HG03135 (cell line): ENCODE measurements around the gene CAMTA1.

ENCODE experiments used
- ATAC-seq: cut with Tn5 transposase; IDR thresholded peaks from one replicate; pipeline ENCODE4 v1.9.1; 2021; ENCODE audit warnings: mild to moderate bottlenecking, moderate library complexity; ENCODE audit not compliant: unreplicated experiment

Gene CAMTA1

GRCh38 chr1:7632681-7633080 is 847.4 kb downstream of the CAMTA1 start:
- no peak for ATAC-seq

GRCh38 chr1:7633506-7634245 is 848.4 kb downstream of the CAMTA1 start:
- ATAC-seq, result no peak

GRCh38 chr1:7634546-7635240 is 849.4 kb downstream of the CAMTA1 start:
- no peak for ATAC-seq

GRCh38 chr1:7636795-7637526 is 851.7 kb downstream of the CAMTA1 start:
- ATAC-seq, result no peak

- no peak for ATAC-seq
Observed at GRCh38 chr1:7638078-7638477, 852.8 kb downstream of the CAMTA1 start.

- ATAC-seq, result no peak
Observed at GRCh38 chr1:7639435-7640131, 854.3 kb downstream of the CAMTA1 start.

- ATAC-seq, result no peak
Observed at GRCh38 chr1:7640350-7640749, 855.1 kb downstream of the CAMTA1 start.

- no peak for ATAC-seq
Observed at GRCh38 chr1:7640920-7641585, 855.8 kb downstream of the CAMTA1 start.

GRCh38 chr1:7641587-7642417 is 856.5 kb downstream of the CAMTA1 start:
- ATAC-seq, result no peak

GRCh38 chr1:7642418-7642704 is 857.1 kb downstream of the CAMTA1 start:
- no peak for ATAC-seq

- ATAC-seq, result no peak
Observed at GRCh38 chr1:7642781-7643529, 857.7 kb downstream of the CAMTA1 start.

- no peak for ATAC-seq
Observed at GRCh38 chr1:7643530-7643929, 858.3 kb downstream of the CAMTA1 start.

GRCh38 chr1:7644086-7644485 is 858.8 kb downstream of the CAMTA1 start:
- no peak for ATAC-seq

GRCh38 chr1:7644961-7645750 is 859.9 kb downstream of the CAMTA1 start:
- no peak for ATAC-seq

- ATAC-seq, result no peak
Observed at GRCh38 chr1:7645751-7646048, 860.4 kb downstream of the CAMTA1 start.

- ATAC-seq, result no peak
Observed at GRCh38 chr1:7646164-7646563, 860.9 kb downstream of the CAMTA1 start.

GRCh38 chr1:7646981-7647901 is 862.0 kb downstream of the CAMTA1 start:
- ATAC-seq, result no peak
